ENCODE measurements around the gene GCDH. TPM values are rescaled to one million over a fixed set of nuclear protein-coding genes. Genes with fewer than 3 reads are reported as not detected.
"Not testable (repeated sequence)": the region's sequence is repeated elsewhere in the genome, so short reads cannot be mapped to it uniquely, and the experiment has no call there.

The GCDH gene
- polyA plus RNA-seq (2013, experiment 1 of 2; ENCODE audit: insufficient read length) = 18.4 TPM
- polyA plus RNA-seq (2013, experiment 2 of 2; ENCODE audit: insufficient read length) = 18.5 TPM

- peak; percentile 99 for DNase-seq
These were observed at the start of gene GCDH for GRCh38 chr19:12890787-12891552. TSS of gene GCDH (plus strand) at chr19:12891160. CDS start at chr19:12891305, 145 bp downstream.

- DNase-seq = no peak
These were observed 48.4 kb upstream of the GCDH start for GRCh38 chr19:12842511-12842910.

GRCh38 chr19:12843328-12843727, 47.6 kb upstream of the GCDH start:
- DNase-seq = no peak

GRCh38 chr19:12843999-12844732, 46.8 kb upstream of the GCDH start:
- no peak for DNase-seq

GRCh38 chr19:12846613-12847012, 44.3 kb upstream of the GCDH start:
- DNase-seq = not testable (repeated sequence)

- peak; percentile 70 for DNase-seq
These were observed 43.5 kb upstream of the GCDH start for GRCh38 chr19:12847159-12848139.

- DNase-seq = no peak
These were observed 34.3 kb upstream of the GCDH start for GRCh38 chr19:12856653-12857052.

GRCh38 chr19:12858041-12858928, 32.7 kb upstream of the GCDH start:
- no peak for DNase-seq

GRCh38 chr19:12859546-12859945, 31.4 kb upstream of the GCDH start:
- no peak for DNase-seq

GRCh38 chr19:12864143-12864542, 26.8 kb upstream of the GCDH start:
- no peak for DNase-seq

GRCh38 chr19:12864721-12865715, 25.9 kb upstream of the GCDH start:
- DNase-seq = no peak

GRCh38 chr19:12865746-12866415, 25.1 kb upstream of the GCDH start:
- DNase-seq = no peak

- DNase-seq = no peak
These were observed 24.4 kb upstream of the GCDH start for GRCh38 chr19:12866416-12867119.

GRCh38 chr19:12867120-12868099, 23.6 kb upstream of the GCDH start:
- peak; percentile 60 for DNase-seq

GRCh38 chr19:12868540-12869112, 22.3 kb upstream of the GCDH start:
- DNase-seq = no peak

- no peak for DNase-seq
These were observed 19.3 kb upstream of the GCDH start for GRCh38 chr19:12871681-12872080.

- DNase-seq = no peak
These were observed 18.7 kb upstream of the GCDH start for GRCh38 chr19:12872255-12872654.

Data from fibroblast of skin of abdomen (primary cell).